DOHH2 (cell line): ENCODE results near the gene SIGLEC11.
"Not testable (repeated sequence)": the region's sequence is repeated elsewhere in the genome, so short reads cannot be mapped to it uniquely, and the experiment has no call there.

Experiments used
- EZH2phosphoT487 ChIP-seq: fragments of 200-600 bp; sonication (generic); IDR thresholded peaks from 2 replicates; pipeline ENCODE4 v1.6.1; 2017; ENCODE audit warnings: borderline replicate concordance, mild to moderate bottlenecking, antibody characterized with exemption, low read length, moderate library complexity, mixed read lengths
- TF ChIP-seq, protein P1 (sequence below): fragments of 200-600 bp; sonication (generic); IDR thresholded peaks from one replicate; pipeline ENCODE4 v1.5.1; 2014; ENCODE audit warnings: antibody characterized with exemption, mild to moderate bottlenecking, low read depth, low read length; ENCODE audit not compliant: poor library complexity, severe bottlenecking

DNA sequence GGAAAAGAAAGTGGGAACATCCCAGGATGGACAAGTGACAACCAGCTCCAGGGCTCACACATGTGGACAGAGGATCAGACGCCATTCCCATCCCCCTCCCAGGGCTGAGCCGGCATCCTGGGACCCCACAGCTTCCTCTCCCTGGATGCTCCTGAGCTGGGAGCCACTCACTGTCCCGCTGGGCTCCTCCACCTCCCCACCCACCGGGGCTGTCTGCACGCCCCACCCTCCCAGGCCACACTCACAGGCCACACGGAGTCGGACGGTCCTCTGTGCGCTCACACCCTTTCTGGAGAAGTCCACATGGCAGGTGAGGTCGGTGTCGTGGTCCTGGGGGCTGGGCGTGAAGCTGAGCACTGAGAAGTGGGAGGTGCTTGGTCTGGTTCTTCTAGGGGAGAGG lies 1.1 kb downstream of the SIGLEC11 start:
- TF ChIP-seq EZH2phosphoT487, result not testable (repeated sequence)
- TF ChIP-seq, protein P1, sequence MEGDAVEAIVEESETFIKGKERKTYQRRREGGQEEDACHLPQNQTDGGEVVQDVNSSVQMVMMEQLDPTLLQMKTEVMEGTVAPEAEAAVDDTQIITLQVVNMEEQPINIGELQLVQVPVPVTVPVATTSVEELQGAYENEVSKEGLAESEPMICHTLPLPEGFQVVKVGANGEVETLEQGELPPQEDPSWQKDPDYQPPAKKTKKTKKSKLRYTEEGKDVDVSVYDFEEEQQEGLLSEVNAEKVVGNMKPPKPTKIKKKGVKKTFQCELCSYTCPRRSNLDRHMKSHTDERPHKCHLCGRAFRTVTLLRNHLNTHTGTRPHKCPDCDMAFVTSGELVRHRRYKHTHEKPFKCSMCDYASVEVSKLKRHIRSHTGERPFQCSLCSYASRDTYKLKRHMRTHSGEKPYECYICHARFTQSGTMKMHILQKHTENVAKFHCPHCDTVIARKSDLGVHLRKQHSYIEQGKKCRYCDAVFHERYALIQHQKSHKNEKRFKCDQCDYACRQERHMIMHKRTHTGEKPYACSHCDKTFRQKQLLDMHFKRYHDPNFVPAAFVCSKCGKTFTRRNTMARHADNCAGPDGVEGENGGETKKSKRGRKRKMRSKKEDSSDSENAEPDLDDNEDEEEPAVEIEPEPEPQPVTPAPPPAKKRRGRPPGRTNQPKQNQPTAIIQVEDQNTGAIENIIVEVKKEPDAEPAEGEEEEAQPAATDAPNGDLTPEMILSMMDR, result not testable (repeated sequence)
